ENCODE results near the gene SH2D5.
A peak's percentile ranks its signal among the peaks of the same experiment; 100 is the strongest.

Gene SH2D5

DNA sequence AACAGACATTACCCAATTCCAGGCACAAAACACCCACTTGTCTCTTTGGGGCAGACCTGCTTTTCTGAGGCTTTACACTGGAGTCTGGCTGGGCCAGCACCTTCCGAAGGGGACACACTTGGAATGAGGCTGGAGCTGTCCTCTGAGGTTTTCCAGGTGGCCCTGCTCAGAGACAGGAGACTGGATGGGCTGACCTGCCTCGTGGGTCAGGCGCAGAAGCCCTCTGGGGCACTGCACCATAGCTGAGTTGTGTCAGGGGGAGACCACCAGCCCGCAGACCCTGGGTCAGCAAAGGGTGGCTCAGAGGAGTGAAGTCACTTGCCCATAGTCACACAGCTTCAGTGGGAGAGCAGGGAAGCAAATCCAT, 1.8 kb downstream of the SH2D5 start:
- Mint-ChIP-seq H3K36me3 (ENCODE audit: low read depth) (no peaks in the 10 kb centered on the region), H3K9me3 (no peaks in the 10 kb centered on the region), H3K4me3 (peak overlapping the region; percentile 58), H3K27me3 (ENCODE audit: low read depth, poor library complexity) (peaks cover 67% of the 10 kb centered on the region), H3K27ac (no peak overlapping the region), H3K4me1 (peaks cover 27% of the 10 kb centered on the region)
- no peak for TF ChIP-seq CTCF (IDR thresholded peaks at IDR 0.05)
- no peak for DNase-seq

DNA sequence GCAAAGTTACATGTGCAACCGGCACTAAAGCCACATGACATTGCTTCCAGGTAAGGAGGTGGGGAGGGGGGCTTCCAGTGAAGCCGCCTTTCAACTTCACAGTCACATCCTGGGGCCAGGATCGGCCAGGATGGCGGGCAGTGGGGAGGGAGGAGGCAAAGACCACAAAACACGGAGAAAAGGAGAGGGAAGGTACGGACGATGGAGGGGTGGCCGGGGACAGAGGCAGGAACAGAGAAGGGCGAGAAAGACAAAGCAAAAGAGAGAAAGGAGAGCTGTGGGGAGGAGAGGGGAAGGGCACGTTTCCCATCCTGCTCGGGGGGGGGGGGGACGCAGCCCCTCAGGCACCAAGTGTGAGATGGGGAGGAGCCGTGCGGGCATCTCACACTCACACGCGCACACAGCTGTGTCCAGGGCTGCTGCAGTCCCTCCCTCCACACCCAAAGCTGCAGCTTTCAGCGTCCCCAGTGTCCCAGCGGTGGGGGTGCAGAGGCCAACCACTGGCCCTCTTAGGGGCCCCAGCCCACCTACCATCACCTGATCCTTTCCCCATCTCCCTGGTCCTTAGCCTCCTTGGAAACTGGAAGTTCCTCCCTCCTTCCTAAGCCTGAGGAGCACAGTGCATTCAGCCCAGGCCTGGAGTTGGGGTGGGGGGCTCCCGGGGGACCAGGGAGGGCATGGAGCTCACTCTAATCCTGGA, 2.4 kb downstream of the SH2D5 start:
- no peak for TF ChIP-seq CTCF (IDR thresholded peaks at IDR 0.05)
- Mint-ChIP-seq H3K4me1 (peaks cover 27% of the 10 kb centered on the region), H3K9me3 (no peaks in the 10 kb centered on the region), H3K27ac (no peak overlapping the region), H3K27me3 (ENCODE audit: low read depth, poor library complexity) (peaks cover 67% of the 10 kb centered on the region), H3K36me3 (ENCODE audit: low read depth) (no peaks in the 10 kb centered on the region), H3K4me3 (peak overlapping the region; percentile 58)
- DNase-seq, result no peak

DNA sequence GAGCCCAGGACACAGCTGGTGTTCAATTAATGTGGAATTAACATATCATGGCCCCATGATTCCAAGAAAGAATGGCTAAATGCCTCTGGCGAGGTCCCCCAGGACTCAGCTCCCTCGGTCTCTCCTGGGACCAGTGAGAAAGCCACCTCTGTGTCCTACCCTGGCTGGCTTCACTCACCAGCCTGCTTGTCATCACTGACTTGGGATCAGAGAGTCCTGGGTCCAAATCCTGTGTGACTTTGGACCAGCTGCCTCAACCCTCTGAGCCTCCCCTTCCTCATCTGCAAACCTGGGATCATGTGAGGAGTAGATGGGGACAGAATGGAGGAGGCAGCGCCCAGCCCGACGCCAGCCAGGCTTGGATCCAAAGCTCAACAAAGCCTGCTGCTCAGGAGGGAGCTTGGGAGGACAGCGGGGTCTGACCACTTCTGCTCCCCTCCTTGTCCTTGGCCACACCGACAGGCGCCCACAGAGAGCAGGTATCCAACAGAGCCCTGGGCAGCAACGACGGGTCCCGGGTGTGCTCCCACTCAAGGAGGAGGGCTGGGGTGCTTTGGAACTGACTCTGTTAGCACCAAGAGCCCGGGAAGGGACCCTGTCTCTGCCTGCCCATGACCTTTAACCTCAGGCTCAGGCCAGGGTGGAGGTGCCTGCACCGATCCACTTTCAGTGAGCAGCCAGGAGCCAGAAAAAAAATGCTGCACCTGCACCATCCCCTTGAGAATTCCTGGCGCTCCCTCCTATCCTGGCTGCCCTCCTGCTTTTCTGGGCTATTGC, 3.2 kb downstream of the SH2D5 start:
- Mint-ChIP-seq H3K27me3 (ENCODE audit: low read depth, poor library complexity) (peaks cover 68% of the 10 kb centered on the region), H3K27ac (no peak overlapping the region), H3K9me3 (no peaks in the 10 kb centered on the region), H3K4me3 (peak overlapping the region; percentile 58), H3K36me3 (ENCODE audit: low read depth) (no peaks in the 10 kb centered on the region), H3K4me1 (peaks cover 27% of the 10 kb centered on the region)
- TF ChIP-seq CTCF (IDR thresholded peaks at IDR 0.05), result no peak
- DNase-seq, result no peak

GRCh38 chr1:20728371-20729154, 3.9 kb downstream of the SH2D5 start:
- no peak for DNase-seq
- Mint-ChIP-seq H3K27ac (no peak overlapping the region), H3K4me3 (no peak overlapping the region), H3K27me3 (ENCODE audit: low read depth, poor library complexity) (peaks cover 60% of the 10 kb centered on the region), H3K9me3 (no peaks in the 10 kb centered on the region), H3K36me3 (ENCODE audit: low read depth) (no peaks in the 10 kb centered on the region), H3K4me1 (peaks cover 27% of the 10 kb centered on the region)
- TF ChIP-seq CTCF (IDR thresholded peaks at IDR 0.05), result no peak

DNA sequence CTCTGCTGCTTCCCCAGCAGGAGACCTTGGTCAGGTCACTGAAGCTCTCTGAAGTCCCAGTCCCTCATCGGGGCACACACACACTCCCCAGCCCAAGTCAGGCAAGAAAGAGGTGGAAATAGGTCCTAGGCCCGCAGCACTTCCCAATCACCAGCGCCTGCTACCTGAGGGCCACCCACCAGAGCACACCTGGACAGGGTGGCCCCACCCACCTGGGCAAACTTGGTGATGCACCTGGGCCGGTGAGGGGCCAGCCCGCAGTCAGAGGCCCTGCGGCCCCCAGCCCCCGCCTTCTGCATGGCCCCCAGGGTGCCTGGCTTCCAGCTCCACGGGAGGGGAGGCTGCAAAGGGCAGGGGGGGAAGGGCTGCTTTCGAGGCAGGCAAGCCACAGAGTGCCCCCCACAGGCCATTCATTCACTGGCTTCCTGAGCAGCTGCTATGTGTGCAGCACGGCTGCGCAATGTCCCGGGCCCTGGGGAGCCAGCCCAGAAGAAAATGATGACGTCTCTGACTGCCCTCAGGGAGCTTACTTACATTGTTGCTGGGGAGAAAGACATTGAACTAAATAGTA, 4.7 kb downstream of the SH2D5 start:
- Mint-ChIP-seq H3K27ac (no peak overlapping the region), H3K9me3 (no peaks in the 10 kb centered on the region), H3K4me1 (peaks cover 22% of the 10 kb centered on the region), H3K4me3 (no peak overlapping the region), H3K27me3 (ENCODE audit: low read depth, poor library complexity) (peaks cover 52% of the 10 kb centered on the region), H3K36me3 (ENCODE audit: low read depth) (no peaks in the 10 kb centered on the region)
- no peak for DNase-seq
- no peak for TF ChIP-seq CTCF (IDR thresholded peaks at IDR 0.05)

All from nephron progenitor cell (in vitro differentiated cells).